H1 (cell line): ENCODE measurements around the gene PTPRF. TPM values are rescaled to one million over a fixed set of nuclear protein-coding genes. Genes with fewer than 3 reads are reported as not detected.
"Not testable (repeated sequence)": the region's sequence is repeated elsewhere in the genome, so short reads cannot be mapped to it uniquely, and the experiment has no call there.

Experiments
- CTCF ChIA-PET: fragments of 300-600 bp; sonication (Branson Sonifier 250); formaldehyde crosslinking; loops from one replicate; lab custom pipeline; 2021; ENCODE audit not compliant: partially characterized antibody; lab: Charles Lee
- POLR2A ChIA-PET: fragments of 300-600 bp; sonication (Branson Sonifier 250); formaldehyde crosslinking; loops from one replicate; lab custom pipeline; 2021; ENCODE audit warnings: inconsistent platforms; ENCODE audit not compliant: partially characterized antibody; lab: Charles Lee
- DNase-seq, 2 experiments: peaks; one replicate each; pipeline versions ENCODE4 v3.0.0 to v3.0.0-alpha.2; 2010 to 2022; ENCODE audit warnings: low spot score in 2 of 2, low read depth in 1 of 2, mixed read lengths in 1 of 2
- FAIRE-seq: peaks from 2 replicates; lab custom pipeline; 2011; peaks lifted over from hg19 to GRCh38; lab: Jason Lieb, UNC
- H2AFZ ChIP-seq: 2 replicates; pipeline ENCODE4 v1.8.1; 2012; ENCODE audit warnings: low read length, inconsistent platforms
- H2AK5ac ChIP-seq: 2 replicates; pipeline ENCODE4 v1.6.1; 2013; ENCODE audit warnings: low read depth, low read length
- H2BK120ac ChIP-seq: replicated peaks from 2 replicates; pipeline ENCODE3; 2013; ENCODE audit warnings: low read depth, low read length, inconsistent platforms
- H2BK12ac ChIP-seq: 2 replicates; pipeline ENCODE4 v1.6.1; 2013; ENCODE audit warnings: low read depth, low read length
- H2BK15ac ChIP-seq: 2 replicates; pipeline ENCODE4 v1.6.1; 2013; ENCODE audit warnings: low read length
- H2BK20ac ChIP-seq: 2 replicates; pipeline ENCODE4 v1.6.1; 2013; ENCODE audit warnings: low read length
- H2BK5ac ChIP-seq: 2 replicates; pipeline ENCODE4 v1.6.1; 2013; ENCODE audit warnings: low read depth, low read length
- H3K14ac ChIP-seq: 2 replicates; pipeline ENCODE4 v1.6.1; 2013; ENCODE audit warnings: inconsistent platforms; ENCODE audit not compliant: insufficient read length
- H3K18ac ChIP-seq: 2 replicates; pipeline ENCODE4 v1.6.1; 2013; ENCODE audit warnings: low read length; ENCODE audit errors: extremely low read depth
- H3K23ac ChIP-seq: 2 replicates; pipeline ENCODE4 v1.6.1; 2013; ENCODE audit warnings: inconsistent platforms; ENCODE audit not compliant: insufficient read length
- H3K23me2 ChIP-seq: 2 replicates; pipeline ENCODE4 v1.6.1; 2013; ENCODE audit warnings: low read depth, low read length
- H3K27ac ChIP-seq: 2 replicates; pipeline ENCODE4 v1.6.1; 2011; ENCODE audit warnings: low read depth, low read length, inconsistent platforms
- H3K27me3 ChIP-seq, 4 experiments: replicated peaks in 1 of 4; 1 replicate in 1 of 4; 2 replicates in 3 of 4; pipeline versions ENCODE4 v1.6.1 to v1.8.1; 2011 to 2013; ENCODE audit warnings: low read length in 3 of 4, mild to moderate bottlenecking in 3 of 4, inconsistent platforms in 2 of 4, mixed read lengths in 2 of 4, moderate library complexity in 1 of 4; ENCODE audit not compliant: control insufficient read depth in 3 of 4, insufficient read depth in 3 of 4; ENCODE audit errors: extremely low read depth in 1 of 4
- H3K36me3 ChIP-seq, 4 experiments: 2 replicates each; pipeline versions ENCODE4 v1.6.1 to v1.8.1; 2011 to 2013; ENCODE audit warnings: mild to moderate bottlenecking in 4 of 4, low read length in 3 of 4, moderate library complexity in 2 of 4, control low read depth in 1 of 4, inconsistent platforms in 1 of 4; ENCODE audit not compliant: insufficient read depth in 4 of 4, control insufficient read depth in 2 of 4
- H3K4ac ChIP-seq: replicated peaks from 2 replicates; pipeline ENCODE3; 2013; ENCODE audit warnings: low read length, low read depth, mixed read lengths, inconsistent platforms; ENCODE audit not compliant: insufficient read length
- H3K4me1 ChIP-seq, 4 experiments: replicated peaks in 1 of 4; 1 replicate in 1 of 4; 2 replicates in 3 of 4; pipeline versions ENCODE4 v1.6.1 to v1.8.1; 2011 to 2013; ENCODE audit warnings: low read length in 3 of 4, inconsistent platforms in 2 of 4, mixed read lengths in 1 of 4; ENCODE audit not compliant: insufficient read depth in 4 of 4, control insufficient read depth in 3 of 4
- H3K4me2 ChIP-seq, 2 experiments: 2 replicates each; pipeline versions ENCODE4 v1.6.1 to v1.8.1; 2011 to 2013; ENCODE audit warnings: low read depth in 2 of 2, low read length in 2 of 2, control low read depth in 1 of 2, inconsistent platforms in 1 of 2, mild to moderate bottlenecking in 1 of 2; ENCODE audit not compliant: insufficient read depth in 1 of 2
- H3K4me3 ChIP-seq, 4 experiments: fragments of 200-600, 300-600 bp in 1 of 4; sonication (generic), shearing (Covaris generic), sonication (Bioruptor Twin) in 1 of 4; 2 replicates each; pipeline versions ENCODE4 v1.5.1 to v1.8.1; 2011 to 2016; ENCODE audit warnings: low read length in 4 of 4, low read depth in 3 of 4, control low read depth in 2 of 4, inconsistent platforms in 2 of 4, mild to moderate bottlenecking in 2 of 4, mixed read lengths in 1 of 4, moderate library complexity in 1 of 4; ENCODE audit not compliant: insufficient read depth in 2 of 4; ENCODE audit errors: extremely low read depth in 1 of 4
- H3K56ac ChIP-seq: replicated peaks from 2 replicates; pipeline ENCODE3; 2013; ENCODE audit warnings: low read depth, mild to moderate bottlenecking, mixed read lengths, low read length, inconsistent platforms; ENCODE audit not compliant: insufficient read length
- H3K79me1 ChIP-seq: 2 replicates; pipeline ENCODE4 v1.6.1; 2013; ENCODE audit warnings: low read depth, low read length, control low read depth
- H3K79me2 ChIP-seq, 2 experiments: 2 replicates each; pipeline versions ENCODE4 v1.6.1 to v1.8.1; 2012 to 2013; ENCODE audit warnings: low read length in 2 of 2, mild to moderate bottlenecking in 2 of 2, inconsistent platforms in 1 of 2; ENCODE audit not compliant: insufficient read depth in 2 of 2, control insufficient read depth in 1 of 2
- H3K9ac ChIP-seq, 4 experiments: replicated peaks in 1 of 4; 1 replicate in 1 of 4; 2 replicates in 3 of 4; pipeline versions ENCODE4 v1.6.1 to v1.8.1; 2011 to 2013; ENCODE audit warnings: low read depth in 3 of 4, low read length in 3 of 4, control low read depth in 2 of 4, mild to moderate bottlenecking in 2 of 4, moderate library complexity in 2 of 4, inconsistent platforms in 1 of 4; ENCODE audit errors: extremely low read depth in 1 of 4
- H3K9me3 ChIP-seq, 2 experiments: 2 replicates each; pipeline versions ENCODE4 v1.6.1 to v1.8.1; 2012 to 2013; ENCODE audit warnings: mild to moderate bottlenecking in 2 of 2, moderate library complexity in 2 of 2, control low read depth in 1 of 2, inconsistent platforms in 1 of 2, low read depth in 1 of 2, low read length in 1 of 2, mixed read lengths in 1 of 2; ENCODE audit not compliant: insufficient read depth in 2 of 2
- H4K20me1 ChIP-seq, 2 experiments: replicated peaks in 1 of 2; 2 replicates each; pipeline versions ENCODE3 to v1.8.1; 2011 to 2013; ENCODE audit warnings: inconsistent platforms in 2 of 2, low read length in 2 of 2, mild to moderate bottlenecking in 1 of 2; ENCODE audit not compliant: insufficient read depth in 2 of 2, control insufficient read depth in 1 of 2
- H4K5ac ChIP-seq: 2 replicates; pipeline ENCODE4 v1.6.1; 2013; ENCODE audit warnings: low read length, low read depth, mixed read lengths, inconsistent platforms; ENCODE audit not compliant: insufficient read length
- H4K8ac ChIP-seq: 2 replicates; pipeline ENCODE4 v1.8.0; 2013; ENCODE audit warnings: mild to moderate bottlenecking, moderate library complexity, low read length, inconsistent platforms; ENCODE audit not compliant: insufficient read depth; ENCODE audit errors: extremely low read depth
- H4K91ac ChIP-seq: replicated peaks from 2 replicates; pipeline ENCODE3; 2013; ENCODE audit warnings: low read length, mixed read lengths, inconsistent platforms; ENCODE audit not compliant: insufficient read length
- WGBS, 2 experiments: shearing (Covaris generic) in 1 of 2; methylation state at CpG; one replicate each; pipeline versions ENCODE4 v1.1.6 to v1.1.7; 2013 to 2015; ENCODE audit warnings: low lambda C conversion rate in 2 of 2, mixed read lengths in 2 of 2, inconsistent platforms in 1 of 2, low coverage in 1 of 2, missing lambda C conversion rate in 1 of 2; ENCODE audit not compliant: insufficient replicate concordance in 2 of 2, insufficient coverage in 1 of 2, insufficient read length in 1 of 2; ENCODE audit errors: extremely low coverage in 1 of 2, missing lambda C conversion rate in 1 of 2; 5-methylcytosine and 5-hydroxymethylcytosine counted together
- polyA plus RNA-seq, 7 experiments: library from polyadenylated mRNA; depleted of rRNA in 3 of 7; stranded (reverse) in 5 of 7; unstranded in 2 of 7; fragments of >200 nt in 5 of 7; fragments of 200-250 nt in 2 of 7; gene quantifications; 1 replicate in 5 of 7; 2 replicates in 1 of 7; 4 replicates in 1 of 7; pipeline versions ENCODE4 v1.2.1 to v1.2.3, GENCODE V29; 2011 to 2013; ENCODE audit warnings: missing spikeins in 2 of 7, mixed read lengths in 2 of 7
- total RNA-seq: library from RNA; stranded (reverse); fragmentation: NEBNext Ultra II Directional; extraction: Animal tissue kit (Norgen Biotek cat#: 25700); gene quantifications from 2 replicates; pipeline ENCODE4 v1.2.1, GENCODE V29; 2021

The PTPRF gene
- total and polyA plus RNA-seq, 2 of the 8 experiments (the other 6 are each of a cell fraction or from before 2014, with no cell fraction given) = 136 to 231 TPM

DNA sequence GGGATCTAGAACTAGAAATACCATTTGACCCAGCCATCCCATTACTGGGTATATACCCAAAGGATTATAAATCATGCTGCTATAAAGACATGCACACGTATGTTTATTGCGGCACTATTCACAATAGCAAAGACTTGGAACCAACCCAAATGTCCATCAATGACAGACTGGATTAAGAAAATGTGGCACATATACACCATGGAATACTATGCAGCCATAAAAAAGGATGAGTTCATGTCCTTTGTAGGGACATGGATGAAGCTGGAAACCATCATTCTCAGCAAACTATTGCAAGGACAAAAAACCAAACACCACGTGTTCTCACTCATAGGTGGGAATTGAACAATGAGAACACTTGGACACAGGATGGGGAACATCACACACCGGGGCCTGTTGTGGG, 107.7 kb downstream of the PTPRF start:
- H3K79me2 ChIP-seq, H3K23ac ChIP-seq, H3K14ac ChIP-seq, H3K27me3 ChIP-seq, H3K56ac ChIP-seq, H3K4me3 ChIP-seq, H3K79me1 ChIP-seq, H2BK20ac ChIP-seq, DNase-seq, H2BK5ac ChIP-seq, H4K20me1 ChIP-seq, H4K5ac ChIP-seq, H2AFZ ChIP-seq, H4K8ac ChIP-seq, H2BK12ac ChIP-seq, H3K36me3 ChIP-seq, FAIRE-seq, H3K9me3 ChIP-seq, H3K4me1 ChIP-seq, H3K18ac ChIP-seq, H3K9ac ChIP-seq, H2AK5ac ChIP-seq, H3K4me2 ChIP-seq, H3K27ac ChIP-seq, H3K23me2 ChIP-seq, H2BK120ac ChIP-seq, H3K4ac ChIP-seq, H4K91ac ChIP-seq, H2BK15ac ChIP-seq: not testable (repeated sequence)
- 85% methylated on average over 2 of the region's 4 CpGs; no CpG with 5 or more reads in 1 of the 2 experiments for WGBS, 2 experiments
- POLR2A ChIA-PET = interaction anchor here (4.5 kb wide), 1 partner anchor 14 kb away, joined by 32 read pairs; no protein-coding TSS in a partner anchor
- CTCF ChIA-PET = interaction anchor here (1.5 kb wide), 1 partner anchor 15 kb away, joined by 4 read pairs; no protein-coding TSS in a partner anchor
